HPDE6-E6E7 (cell line): ENCODE data around the gene SMYD3.
A peak's percentile ranks its signal among the peaks of the same experiment; 100 is the strongest.

Experiments
- DNase-seq: peaks from one replicate; pipeline ENCODE4 v3.0.0; 2011; ENCODE audit warnings: missing footprints; ENCODE audit errors: extremely low spot score

Gene SMYD3

GRCh38 chr1:246470585-246470984, 36.5 kb downstream of the SMYD3 start:
- DNase-seq = no peak

- DNase-seq = no peak
Measured at GRCh38 chr1:246462986-246463385, 44.1 kb downstream of the SMYD3 start.

DNA sequence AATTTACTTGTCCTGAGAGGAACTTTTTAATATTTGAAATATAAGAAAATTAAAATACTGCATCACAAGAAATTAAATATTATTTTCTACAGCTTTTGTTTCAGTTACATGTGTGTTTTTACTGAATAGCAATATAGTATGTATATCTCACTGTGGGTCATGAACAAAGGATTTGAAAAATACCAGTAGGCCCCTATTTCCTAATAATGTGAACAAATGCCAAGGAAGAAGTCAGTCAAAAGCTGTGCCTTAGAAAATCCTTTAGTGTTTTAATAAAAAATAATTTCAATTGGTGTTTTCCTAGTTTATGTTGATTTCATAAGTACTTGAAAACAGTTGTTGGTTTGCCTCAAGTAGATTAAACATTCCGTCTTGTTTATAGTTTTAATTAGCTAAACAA, 46.7 kb downstream of the SMYD3 start:
- DNase-seq = no peak

DNA sequence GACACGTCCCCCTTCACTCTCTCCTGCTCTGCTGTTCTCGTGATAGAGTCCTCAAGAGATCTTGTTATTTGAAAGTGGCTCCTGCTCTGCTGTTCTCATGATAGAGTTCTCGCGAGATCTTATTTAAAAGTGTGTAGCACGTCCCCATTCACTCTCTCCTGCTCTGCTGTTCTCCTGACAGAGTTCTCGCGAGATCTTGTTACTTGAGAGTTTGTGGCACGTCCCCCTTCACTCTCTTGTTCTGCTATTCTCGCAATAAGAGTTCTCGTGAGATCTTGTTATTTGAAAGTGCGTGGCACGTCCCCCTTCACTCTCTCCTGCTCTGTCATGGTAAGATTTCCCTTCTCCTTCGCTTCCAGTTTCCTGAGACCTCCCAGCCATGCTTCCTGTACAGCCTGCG, 47.9 kb downstream of the SMYD3 start:
- no peak for DNase-seq

DNA sequence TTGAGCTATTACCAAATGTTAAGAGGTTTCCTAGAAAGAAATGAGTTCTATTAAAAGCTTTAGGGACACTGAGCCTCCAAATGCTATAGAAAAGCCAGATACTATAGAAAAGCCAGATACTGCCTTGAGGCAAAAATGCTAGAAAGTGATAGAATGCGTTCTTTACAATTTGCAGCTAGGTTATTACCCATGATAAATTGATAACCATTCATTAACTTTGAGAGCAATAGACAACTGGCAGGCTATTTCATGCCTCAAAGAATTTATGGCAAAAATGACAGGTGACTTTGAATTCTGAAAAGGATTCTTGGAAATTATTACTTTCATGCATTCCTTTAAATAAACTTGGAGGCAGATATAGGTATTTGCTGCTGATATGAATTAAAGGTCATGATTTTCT, 51.6 kb downstream of the SMYD3 start:
- DNase-seq = no peak

DNA sequence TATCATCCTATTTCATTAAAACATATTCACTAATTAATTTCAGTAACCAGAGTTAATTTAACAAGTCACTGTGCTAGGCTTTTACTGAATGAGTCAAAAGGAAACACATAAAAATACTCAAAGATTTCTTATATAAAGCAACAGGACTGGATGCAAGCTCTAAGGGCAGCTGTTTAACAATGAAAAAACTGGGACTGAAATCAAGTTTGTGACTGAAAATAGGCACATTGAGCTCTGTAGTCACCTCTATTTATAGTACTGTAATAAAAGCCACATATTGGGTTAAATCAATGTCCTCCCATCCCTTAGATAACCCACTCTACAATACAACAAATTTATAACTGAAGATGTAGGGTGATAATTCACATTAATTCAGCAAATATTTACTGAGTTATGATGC, 52.4 kb downstream of the SMYD3 start:
- DNase-seq = no peak

GRCh38 chr1:246450611-246451251, 56.3 kb downstream of the SMYD3 start:
- DNase-seq = peak; percentile 13

DNA sequence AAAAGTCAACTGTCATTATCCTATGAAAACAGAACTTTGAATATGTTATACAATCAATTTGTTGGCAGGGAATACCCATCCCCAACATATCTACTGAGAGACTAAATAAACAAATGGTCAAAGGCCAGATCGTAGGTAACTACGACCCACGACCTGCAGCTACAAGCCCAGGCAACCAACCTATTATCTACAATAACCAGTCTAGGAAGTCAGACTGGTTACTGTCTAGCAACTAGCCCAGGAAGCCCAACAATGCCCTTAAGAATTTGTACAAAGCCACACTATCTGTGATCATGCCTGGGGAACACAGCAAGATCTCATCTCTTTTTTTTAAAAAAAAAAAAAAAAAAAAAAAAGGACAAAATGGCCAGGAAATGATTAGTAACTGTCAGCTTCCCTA, 58.7 kb downstream of the SMYD3 start:
- no peak for DNase-seq

DNA sequence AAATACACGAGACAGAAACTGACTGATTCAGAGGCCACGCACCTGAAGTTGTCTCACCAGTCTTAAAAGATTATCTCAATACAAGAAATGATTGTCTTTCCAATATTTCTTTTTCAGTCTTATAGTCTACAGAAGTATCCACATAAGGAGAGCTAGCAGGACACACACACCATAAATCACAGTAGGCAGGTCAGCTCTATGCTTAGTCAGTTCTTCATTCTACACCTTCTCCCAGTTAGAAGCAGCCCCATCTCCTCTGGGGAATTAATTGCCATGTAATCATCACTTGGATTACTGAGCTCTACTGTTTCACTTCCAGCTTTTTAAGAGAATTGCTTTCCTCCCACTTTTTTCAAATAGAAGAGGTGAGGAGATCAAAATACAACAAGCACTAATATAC, 59.6 kb downstream of the SMYD3 start:
- DNase-seq = no peak

DNA sequence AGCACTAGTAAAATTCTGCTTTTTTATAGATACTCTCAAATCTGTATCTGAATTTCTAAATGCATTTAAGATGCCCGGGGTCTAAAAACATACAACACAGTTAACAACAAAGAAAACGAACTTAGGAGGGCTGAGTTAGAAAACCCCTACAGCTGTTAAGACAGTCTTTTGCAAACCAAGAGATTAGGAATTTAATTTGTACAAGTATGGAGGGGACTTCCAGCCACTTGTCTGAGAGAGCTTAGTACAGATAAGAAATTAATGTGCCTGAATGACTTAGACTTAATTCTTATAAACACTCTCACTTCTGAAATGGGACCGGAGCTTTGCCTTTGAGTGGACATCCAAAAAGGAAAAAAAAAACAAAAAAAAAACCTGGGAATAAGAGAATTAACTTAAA, 61.6 kb downstream of the SMYD3 start:
- DNase-seq = no peak

GRCh38 chr1:246444617-246445016, 62.5 kb downstream of the SMYD3 start:
- no peak for DNase-seq

DNA sequence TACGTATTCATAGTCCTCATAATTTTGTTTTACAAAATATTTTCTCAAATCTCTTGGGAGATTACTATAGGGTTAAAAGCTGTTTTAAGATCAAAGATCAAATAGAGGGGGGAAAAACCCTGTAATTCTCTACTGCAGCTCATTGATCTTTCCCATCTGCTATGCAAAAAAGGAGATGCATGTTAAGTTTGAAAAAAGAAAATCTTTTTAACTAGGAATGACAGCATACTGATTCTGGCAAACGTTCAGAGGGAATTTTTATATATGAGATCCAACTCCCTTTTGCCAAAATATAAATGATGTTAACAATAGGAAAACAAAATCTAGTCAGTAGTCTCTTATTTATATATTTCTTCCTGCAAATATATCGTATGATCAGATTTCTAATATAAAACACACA, 69.1 kb downstream of the SMYD3 start:
- no peak for DNase-seq

DNA sequence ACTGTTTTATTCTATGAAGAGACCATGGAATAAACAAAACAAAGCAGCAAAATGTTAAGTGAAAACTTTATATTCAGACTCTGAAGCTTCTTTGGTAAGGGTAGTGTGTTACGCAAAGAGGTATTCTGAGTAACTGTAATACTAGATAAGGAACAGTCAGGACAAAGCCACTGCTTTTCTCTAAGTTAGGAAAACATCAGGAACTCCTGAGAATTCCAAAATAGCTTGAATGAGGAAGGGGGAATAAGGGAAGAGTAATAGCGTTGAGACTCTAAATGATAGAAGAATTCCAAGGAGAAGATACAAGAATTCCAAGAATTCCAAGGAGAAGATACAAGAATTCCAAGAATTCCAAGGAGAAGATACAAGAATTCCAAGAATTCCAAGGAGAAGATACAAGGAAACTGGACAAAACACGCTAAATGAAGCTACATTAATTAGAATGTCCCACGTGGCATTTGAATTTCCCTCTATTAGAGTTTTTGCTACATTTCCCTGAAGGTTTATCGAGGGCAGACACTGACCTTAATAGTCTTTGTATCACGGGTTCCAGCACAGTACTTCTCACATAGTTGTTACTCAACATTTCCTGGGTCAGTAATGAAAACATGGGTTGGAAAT, 71.5 kb downstream of the SMYD3 start:
- DNase-seq = no peak

GRCh38 chr1:246434335-246434734, 72.7 kb downstream of the SMYD3 start:
- no peak for DNase-seq

GRCh38 chr1:246428542-246429308, 78.4 kb downstream of the SMYD3 start:
- DNase-seq = no peak

GRCh38 chr1:246427611-246428010, 79.5 kb downstream of the SMYD3 start:
- DNase-seq = no peak

GRCh38 chr1:246425895-246426294, 81.2 kb downstream of the SMYD3 start:
- DNase-seq = no peak

- peak; percentile 68 for DNase-seq
Measured at GRCh38 chr1:246425139-246425794, 81.8 kb downstream of the SMYD3 start.

- no peak for DNase-seq
Measured at GRCh38 chr1:246420300-246420699, 86.8 kb downstream of the SMYD3 start.

GRCh38 chr1:246418565-246419312, 88.3 kb downstream of the SMYD3 start:
- DNase-seq = no peak

DNA sequence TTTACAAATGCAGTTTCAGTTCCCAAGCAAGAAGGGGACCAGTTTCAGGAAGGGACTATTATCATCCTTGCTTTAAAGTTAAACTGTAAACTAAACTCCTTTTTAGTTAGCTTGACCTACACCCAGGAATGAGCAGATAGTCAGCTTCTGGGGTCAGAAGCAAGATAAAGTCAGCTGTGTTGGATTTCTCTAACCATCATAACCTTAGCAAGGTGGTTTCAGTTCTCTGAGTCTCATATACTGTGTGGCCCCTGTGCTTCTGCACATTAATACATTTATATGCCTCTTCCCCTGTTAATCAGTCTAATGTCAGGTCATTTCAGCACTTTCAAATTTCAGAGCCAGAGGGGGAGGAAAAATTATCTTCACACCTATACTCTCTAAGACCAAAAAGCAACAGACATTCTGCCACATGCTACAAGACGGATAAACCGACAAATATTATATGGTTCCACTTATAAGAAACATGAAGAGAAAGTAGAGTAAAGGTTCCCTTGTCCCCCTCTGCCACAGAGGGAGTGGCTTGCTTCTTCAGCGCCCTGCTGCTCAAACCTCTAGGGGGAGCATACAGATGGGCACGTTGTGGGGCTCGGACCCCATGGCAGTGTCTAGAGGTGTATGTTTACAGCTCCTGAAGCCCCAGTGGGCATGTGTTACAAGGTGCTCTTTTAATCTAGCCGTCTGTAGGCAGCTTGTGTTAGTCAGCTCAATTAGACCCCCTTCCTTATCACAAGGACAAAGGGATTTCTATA, 89.1 kb downstream of the SMYD3 start:
- DNase-seq = no peak
